ENCODE data around the gene RAB7A.

Gene RAB7A

DNA sequence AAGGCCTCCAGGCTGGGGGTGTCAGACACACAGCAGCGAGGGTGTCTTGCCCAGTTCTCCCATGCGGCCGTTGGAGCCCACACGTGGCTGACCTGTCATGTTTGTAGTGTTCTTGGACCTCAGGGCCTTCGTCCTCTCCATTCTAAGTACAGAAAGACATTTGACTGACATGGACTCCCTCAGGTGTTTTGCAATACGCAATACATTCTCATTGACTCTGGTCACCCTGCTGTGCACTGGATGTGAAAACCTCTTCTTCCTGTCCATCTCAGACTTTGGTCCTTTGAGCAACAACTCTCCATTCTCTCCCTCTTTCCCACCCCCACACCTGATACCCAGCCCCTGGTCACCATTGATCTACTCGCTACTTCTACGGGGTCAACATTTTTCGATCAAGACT lies 124.6 kb downstream of the RAB7A start:
- no peak for DNase-seq (ENCODE audit: low read depth)

DNA sequence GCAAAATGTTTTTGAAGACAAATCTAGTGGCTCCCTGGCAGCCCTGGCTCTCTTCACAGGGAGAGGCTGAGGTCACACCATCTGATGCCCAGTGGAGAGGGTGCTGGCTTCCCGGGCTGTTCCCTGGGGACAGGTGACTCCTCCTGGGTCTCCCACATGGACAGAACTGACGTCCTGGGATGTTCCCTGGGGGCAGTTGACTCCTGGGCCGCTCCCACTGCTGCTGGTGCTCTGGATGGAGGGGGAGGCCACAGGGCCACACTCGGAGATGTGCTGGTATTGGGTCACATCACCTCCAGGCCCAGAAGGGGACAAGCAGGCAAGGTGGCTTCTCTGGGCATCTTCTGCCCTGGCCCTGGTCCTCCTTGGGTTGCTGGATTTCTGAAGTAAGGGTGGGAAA lies 125.6 kb downstream of the RAB7A start:
- DNase-seq (ENCODE audit: low read depth) = no peak

DNA sequence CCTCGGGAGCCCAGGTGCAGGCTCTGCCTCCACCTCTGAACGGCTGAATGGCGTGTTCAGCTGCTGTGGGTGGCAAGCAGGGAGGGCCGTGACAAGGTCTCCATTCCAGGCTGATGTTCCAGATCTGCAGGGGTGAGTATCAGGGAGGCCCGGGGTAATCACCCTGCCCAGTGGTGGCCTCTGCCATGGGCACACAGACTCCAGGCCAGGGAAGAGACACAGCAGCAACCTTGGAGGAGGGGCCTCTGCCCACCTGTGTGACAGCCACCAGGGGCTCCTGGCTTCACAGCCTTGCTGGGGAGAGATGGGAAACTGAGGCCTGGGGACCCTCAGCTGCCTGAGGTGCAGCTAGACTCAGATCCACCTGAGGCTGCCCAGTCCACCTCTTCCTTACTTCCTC lies 127.8 kb downstream of the RAB7A start:
- no peak for DNase-seq (ENCODE audit: low read depth)

GRCh38 chr3:128854475-128854874 lies 128.5 kb downstream of the RAB7A start:
- DNase-seq (ENCODE audit: low read depth) = no peak

DNA sequence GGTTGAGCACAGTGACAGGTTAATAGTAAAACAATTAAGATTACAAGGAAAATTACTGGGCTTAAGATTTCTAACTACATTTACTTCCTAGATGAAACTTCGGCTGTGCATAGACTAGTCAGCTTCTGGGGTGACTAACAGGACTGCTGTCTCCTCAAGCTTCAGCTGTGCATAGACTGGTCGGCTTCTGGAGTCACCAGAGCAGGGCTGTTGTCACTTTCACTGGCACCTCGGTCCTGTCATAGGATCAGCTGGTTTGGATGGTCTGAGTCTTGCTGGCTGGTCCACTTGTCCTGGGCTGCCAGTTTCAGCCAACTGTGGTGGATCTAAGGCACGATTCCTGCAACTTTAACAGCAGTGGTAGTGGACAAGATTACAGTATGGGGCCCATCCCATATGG lies 129.6 kb downstream of the RAB7A start:
- no peak for DNase-seq (ENCODE audit: low read depth)

GRCh38 chr3:128858167-128858566 lies 132.2 kb downstream of the RAB7A start:
- no peak for DNase-seq (ENCODE audit: low read depth)

GRCh38 chr3:128859630-128860029 lies 133.6 kb downstream of the RAB7A start:
- DNase-seq (ENCODE audit: low read depth) = no peak

DNA sequence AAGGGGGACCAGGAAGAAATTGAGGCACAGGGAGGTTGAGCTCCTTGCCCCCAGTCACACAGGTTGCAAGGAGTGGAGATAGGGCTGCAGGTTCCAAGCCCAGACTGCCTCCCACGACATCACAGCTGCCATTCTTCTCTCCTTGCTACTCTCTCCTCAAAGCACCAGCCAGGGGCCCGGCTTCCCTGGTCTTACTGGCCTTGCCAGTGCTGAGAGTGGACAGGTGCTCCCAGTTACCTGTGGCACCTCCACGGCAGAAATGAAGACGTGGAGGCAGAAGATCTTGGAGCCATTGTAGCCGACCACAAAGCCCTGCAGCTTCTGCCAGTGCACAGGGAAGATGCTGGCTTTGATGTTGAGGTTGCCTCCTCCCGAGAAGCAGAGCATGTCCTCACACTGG lies 135.5 kb downstream of the RAB7A start:
- DNase-seq (ENCODE audit: low read depth) = no peak

DNA sequence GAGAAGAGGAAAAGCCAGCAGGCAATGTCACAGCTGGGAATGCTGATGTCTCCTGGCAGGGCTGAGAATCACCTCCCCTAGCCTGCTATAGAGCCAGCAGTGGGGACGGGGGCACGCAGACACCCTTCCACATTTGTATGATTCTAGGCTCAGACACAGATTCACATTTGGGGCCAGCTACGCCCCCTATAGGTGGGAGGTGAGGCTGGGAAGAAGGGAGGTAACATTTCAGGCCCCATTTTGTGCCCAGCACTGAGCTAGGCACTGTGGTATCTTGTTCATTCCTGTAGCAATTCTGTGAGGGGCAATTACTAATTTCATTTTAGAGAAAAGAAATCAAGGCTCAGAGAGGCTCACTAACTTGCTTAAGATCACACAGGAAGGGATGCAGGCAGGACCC lies 137.6 kb downstream of the RAB7A start:
- no peak for DNase-seq (ENCODE audit: low read depth)

Data from stromal cell of bone marrow (primary cell).